C4-2B (cell line): ENCODE data around the gene KDM4C.

Experiments
- ZFX ChIP-seq: fragments of 450-650 bp; IDR thresholded peaks from 2 replicates; pipeline ENCODE4 v1.6.1; 2017
- TF ChIP-seq, protein P1 (sequence below): fragments of 450-650 bp; conservative IDR thresholded peaks from 2 replicates; pipeline ENCODE4 v1.5.1; 2017; ENCODE audit warnings: mild to moderate bottlenecking

DNA sequence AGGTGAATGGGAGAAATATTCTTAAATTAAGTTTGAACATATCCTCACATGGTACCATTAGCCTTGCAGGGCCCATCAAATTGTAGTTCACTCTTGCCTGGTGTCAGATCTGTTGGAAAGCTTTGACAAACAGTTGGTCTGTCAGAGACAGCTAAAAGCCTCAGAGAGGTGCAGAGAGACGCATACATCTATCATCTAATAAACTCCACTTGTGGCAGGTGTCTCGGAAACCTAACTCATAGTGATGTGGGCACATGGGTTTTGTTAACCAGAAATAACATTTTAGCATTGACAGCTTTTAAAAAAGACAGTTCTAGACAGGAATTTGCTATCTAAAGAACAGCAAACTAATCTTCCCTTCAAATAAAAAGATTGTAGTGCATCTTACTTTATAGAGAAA lies 315.9 kb downstream of the KDM4C start:
- TF ChIP-seq, protein P1, sequence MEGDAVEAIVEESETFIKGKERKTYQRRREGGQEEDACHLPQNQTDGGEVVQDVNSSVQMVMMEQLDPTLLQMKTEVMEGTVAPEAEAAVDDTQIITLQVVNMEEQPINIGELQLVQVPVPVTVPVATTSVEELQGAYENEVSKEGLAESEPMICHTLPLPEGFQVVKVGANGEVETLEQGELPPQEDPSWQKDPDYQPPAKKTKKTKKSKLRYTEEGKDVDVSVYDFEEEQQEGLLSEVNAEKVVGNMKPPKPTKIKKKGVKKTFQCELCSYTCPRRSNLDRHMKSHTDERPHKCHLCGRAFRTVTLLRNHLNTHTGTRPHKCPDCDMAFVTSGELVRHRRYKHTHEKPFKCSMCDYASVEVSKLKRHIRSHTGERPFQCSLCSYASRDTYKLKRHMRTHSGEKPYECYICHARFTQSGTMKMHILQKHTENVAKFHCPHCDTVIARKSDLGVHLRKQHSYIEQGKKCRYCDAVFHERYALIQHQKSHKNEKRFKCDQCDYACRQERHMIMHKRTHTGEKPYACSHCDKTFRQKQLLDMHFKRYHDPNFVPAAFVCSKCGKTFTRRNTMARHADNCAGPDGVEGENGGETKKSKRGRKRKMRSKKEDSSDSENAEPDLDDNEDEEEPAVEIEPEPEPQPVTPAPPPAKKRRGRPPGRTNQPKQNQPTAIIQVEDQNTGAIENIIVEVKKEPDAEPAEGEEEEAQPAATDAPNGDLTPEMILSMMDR = no peak
- no peak for TF ChIP-seq ZFX
